ENCODE data around the gene COL4A2. TPM values are rescaled to one million over a fixed set of nuclear protein-coding genes. Genes with fewer than 3 reads are reported as not detected.

COL4A2 gene
- total RNA-seq, 4 donors from 2014 or later, result 56.6 to 139 (median 89.1) TPM

DNA sequence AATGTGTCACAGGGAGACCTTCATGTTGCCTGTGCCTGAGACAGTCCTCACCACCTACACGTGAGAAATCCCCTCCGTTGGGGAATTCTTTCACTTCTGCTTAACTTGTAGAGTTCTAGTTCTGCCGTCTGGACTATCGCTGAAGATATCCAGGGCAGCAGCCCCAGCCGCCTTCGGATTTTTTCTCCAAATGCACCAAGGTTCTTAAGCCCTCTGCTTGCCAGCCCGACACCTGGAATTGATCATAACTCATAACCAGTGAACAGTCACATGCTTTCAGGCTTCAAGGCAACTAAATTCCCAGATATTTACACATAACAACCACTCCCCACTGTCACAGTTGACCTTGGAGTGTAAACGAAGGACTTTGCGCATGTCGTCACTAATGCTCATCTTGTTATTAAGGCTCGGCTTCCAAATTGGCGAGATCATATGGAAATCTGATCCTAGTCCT, 140.0 kb downstream of the COL4A2 start:
- Histone ChIP-seq H3K4me1 (peaks cover 0 to 8% (median 0%) of the 10 kb centered on the region in 4 donors), H3K4me3 (no peak overlapping the region), H3K9me3 (no peaks in the 10 kb centered on the region), H3K27me3 (no peaks in the 10 kb centered on the region), H3K36me3 (peaks cover 0 to 21% (median 0%) of the 10 kb centered on the region in 3 donors), H3K27ac (peak overlapping the region in 1 of 4 donors; percentile 16)
- TF ChIP-seq POLR2A (IDR thresholded peaks at IDR 0.05), result no peak
- TF ChIP-seq, protein P1, sequence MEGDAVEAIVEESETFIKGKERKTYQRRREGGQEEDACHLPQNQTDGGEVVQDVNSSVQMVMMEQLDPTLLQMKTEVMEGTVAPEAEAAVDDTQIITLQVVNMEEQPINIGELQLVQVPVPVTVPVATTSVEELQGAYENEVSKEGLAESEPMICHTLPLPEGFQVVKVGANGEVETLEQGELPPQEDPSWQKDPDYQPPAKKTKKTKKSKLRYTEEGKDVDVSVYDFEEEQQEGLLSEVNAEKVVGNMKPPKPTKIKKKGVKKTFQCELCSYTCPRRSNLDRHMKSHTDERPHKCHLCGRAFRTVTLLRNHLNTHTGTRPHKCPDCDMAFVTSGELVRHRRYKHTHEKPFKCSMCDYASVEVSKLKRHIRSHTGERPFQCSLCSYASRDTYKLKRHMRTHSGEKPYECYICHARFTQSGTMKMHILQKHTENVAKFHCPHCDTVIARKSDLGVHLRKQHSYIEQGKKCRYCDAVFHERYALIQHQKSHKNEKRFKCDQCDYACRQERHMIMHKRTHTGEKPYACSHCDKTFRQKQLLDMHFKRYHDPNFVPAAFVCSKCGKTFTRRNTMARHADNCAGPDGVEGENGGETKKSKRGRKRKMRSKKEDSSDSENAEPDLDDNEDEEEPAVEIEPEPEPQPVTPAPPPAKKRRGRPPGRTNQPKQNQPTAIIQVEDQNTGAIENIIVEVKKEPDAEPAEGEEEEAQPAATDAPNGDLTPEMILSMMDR (IDR thresholded peaks at IDR 0.05), result no peak
- DNase-seq, result no peak

DNA sequence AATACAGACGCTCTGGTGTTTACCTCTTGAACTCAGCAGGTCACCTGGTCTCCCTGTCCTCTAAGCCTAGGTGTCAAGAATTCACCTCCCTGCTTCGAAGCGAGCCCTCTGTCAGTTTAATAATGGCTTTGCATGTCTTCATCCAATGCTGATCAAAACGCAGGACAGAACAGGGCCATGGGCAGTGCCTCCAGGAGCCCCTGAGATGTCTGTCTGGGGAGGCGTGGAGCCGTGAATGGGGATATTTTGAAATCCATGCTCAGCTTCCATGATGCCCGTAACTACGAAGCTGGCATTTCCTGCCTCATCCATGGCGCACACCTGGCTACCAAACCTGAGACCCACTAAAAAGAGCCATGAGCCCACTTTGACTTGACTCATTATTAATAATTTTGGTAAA, 140.7 kb downstream of the COL4A2 start:
- Histone ChIP-seq H3K9me3 (no peaks in the 10 kb centered on the region), H3K4me3 (no peak overlapping the region), H3K4me1 (peaks cover 0 to 8% (median 0%) of the 10 kb centered on the region in 4 donors), H3K36me3 (peaks cover 0 to 21% (median 0%) of the 10 kb centered on the region in 3 donors), H3K27ac (no peak overlapping the region), H3K27me3 (no peaks in the 10 kb centered on the region)
- no peak for DNase-seq
- no peak for TF ChIP-seq POLR2A (IDR thresholded peaks at IDR 0.05)

DNA sequence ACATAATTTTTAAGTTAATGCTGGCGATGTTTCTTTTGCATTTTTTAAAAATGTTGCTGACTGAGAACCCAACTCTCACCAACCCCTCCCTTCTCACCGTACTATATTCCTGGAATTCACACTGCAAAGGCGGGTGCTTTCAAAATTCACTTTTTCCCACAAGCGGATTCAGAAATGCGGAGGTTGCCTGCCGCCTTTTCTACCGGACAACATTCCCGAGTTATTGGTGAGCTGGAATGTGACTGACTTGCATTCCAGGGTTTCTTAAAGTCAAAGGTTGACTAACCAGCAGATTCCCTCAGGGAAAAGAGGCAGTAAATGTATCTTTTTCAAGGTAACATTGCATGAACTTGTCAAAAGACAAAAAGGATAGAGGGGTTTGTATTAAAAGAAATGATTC, 141.1 kb downstream of the COL4A2 start:
- TF ChIP-seq POLR2A (IDR thresholded peaks at IDR 0.05), result no peak
- TF ChIP-seq, protein P1 (IDR thresholded peaks at IDR 0.05), result no peak
- Histone ChIP-seq H3K4me3 (no peak overlapping the region), H3K36me3 (peaks cover 0 to 21% (median 0%) of the 10 kb centered on the region in 3 donors), H3K4me1 (peaks cover 0 to 8% (median 0%) of the 10 kb centered on the region in 4 donors), H3K27me3 (no peaks in the 10 kb centered on the region), H3K9me3 (no peaks in the 10 kb centered on the region), H3K27ac (no peak overlapping the region)
- no peak for DNase-seq

DNA sequence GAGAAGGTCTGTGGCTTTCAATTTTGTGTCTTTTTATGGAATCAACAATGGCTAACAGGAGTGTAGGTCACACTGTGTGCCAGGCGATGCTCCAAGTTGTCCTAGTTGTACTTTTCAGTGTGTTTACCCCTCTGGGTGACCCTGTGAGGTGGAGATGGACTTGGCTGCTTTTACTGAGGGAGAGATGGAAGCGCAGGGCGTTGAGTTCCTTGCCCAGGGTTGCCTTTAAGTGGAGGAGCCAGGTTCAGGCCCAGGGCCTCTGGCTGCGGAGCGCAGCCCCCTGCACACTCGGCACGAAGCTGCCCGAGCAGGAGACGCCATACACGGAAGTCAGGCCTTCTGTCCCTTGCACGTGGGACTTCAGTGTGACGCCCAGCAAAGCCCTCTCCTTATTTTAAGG, 141.6 kb downstream of the COL4A2 start:
- Histone ChIP-seq H3K4me1 (peaks cover 0 to 8% (median 0%) of the 10 kb centered on the region in 4 donors), H3K27me3 (no peaks in the 10 kb centered on the region), H3K4me3 (no peak overlapping the region), H3K9me3 (no peaks in the 10 kb centered on the region), H3K36me3 (peaks cover 0 to 21% (median 0%) of the 10 kb centered on the region in 3 donors), H3K27ac (no peak overlapping the region)
- peak in 1 of 3 donors; percentile 10 for DNase-seq
- TF ChIP-seq POLR2A (IDR thresholded peaks at IDR 0.05), result no peak

DNA sequence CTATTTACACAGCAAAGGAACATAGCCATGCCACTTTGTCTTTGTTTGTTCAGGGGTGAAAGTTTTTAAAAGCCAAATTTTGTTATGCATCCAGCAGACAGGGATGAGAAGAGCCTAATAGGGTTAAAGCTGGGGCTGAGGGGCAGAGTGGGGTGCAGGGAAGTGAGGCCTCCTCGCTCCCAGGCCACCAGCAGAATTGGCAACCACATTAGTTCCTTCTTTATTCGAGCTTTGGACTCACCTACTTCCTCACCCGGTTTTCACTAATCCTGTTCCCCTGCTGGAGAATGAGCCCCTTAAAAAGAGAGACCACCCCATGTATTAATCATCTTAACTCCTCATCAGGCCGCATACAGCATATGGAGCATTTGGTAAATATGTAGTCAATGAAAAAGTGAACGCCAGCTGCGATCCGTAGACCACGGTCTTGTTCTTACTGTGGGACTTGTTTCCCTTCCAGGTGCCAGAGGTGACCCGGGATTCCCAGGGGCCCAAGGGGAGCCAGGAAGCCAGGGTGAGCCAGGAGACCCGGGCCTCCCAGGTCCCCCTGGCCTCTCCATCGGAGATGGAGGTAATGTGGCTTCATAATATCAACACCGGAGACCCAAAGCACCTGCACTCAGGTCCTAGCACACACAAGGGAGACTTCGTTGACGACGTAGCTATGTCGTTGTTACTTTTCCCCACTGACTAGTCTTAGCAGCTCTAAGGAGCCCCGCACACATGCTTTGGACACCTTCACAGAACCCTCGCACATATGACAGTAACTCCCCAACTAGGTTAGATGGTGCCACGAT, 142.3 kb downstream of the COL4A2 start:
- no peak overlapping the region for H3K27ac ChIP-seq
- H3K4me1 ChIP-seq, result peaks cover 0 to 8% (median 0%) of the 10 kb centered on the region in 4 donors
- H3K4me3 ChIP-seq, result no peak overlapping the region
- no peaks in the 10 kb centered on the region for H3K27me3 ChIP-seq
- peaks cover 0 to 21% (median 0%) of the 10 kb centered on the region in 3 donors for H3K36me3 ChIP-seq
- H3K9me3 ChIP-seq, result no peaks in the 10 kb centered on the region
- no peak for TF ChIP-seq POLR2A (IDR thresholded peaks at IDR 0.05)
- TF ChIP-seq, protein P1 (IDR thresholded peaks at IDR 0.05), result no peak
- peak in 1 of 3 donors; percentile 7 for DNase-seq

DNA sequence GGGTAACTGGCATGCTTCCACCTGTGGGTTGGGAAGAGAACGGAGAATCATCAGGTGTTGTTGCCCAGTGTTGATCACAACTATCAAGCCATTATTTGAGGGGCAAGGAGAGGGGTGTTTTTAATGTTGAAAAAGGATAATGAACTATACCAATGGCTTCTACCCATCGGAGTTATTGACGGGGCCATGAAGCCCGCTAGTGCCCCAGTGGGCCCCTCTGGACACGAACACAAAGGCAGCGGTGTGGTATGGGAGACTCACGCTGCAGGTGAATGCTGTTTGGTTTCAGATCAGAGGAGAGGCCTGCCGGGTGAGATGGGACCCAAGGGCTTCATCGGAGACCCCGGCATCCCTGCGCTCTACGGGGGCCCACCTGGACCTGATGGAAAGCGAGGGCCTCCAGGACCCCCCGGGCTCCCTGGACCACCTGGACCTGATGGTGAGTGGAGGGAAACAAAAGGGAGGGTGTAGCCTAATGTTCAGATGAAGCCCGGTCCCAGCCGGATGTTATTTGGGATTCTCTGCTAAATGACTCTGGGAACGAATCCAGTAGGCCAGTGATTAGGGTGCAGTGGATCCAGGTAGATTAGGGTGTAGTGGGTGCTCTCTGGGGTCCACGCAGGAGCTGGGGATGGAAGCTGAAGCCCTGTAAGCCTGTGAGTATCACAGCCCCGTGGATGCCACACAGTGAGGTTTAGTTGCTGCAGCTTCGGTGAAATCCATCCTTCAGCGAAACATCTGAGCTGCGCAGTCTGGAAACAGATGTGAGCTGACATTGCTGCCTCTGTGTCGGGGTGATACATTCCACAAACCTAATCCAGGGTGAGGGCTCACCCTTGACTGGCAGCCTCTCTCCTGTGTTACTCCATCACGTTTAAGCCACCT, 143.2 kb downstream of the COL4A2 start:
- Histone ChIP-seq H3K4me1 (peaks cover 0 to 8% (median 0%) of the 10 kb centered on the region in 4 donors), H3K4me3 (no peak overlapping the region), H3K27me3 (no peaks in the 10 kb centered on the region), H3K9me3 (no peaks in the 10 kb centered on the region), H3K36me3 (peaks cover 0 to 21% (median 0%) of the 10 kb centered on the region in 3 donors), H3K27ac (no peak overlapping the region)
- DNase-seq, result no peak
- TF ChIP-seq POLR2A (IDR thresholded peaks at IDR 0.05), result no peak
- TF ChIP-seq, protein P1 (IDR thresholded peaks at IDR 0.05), result no peak
